Neuronal stem cell (in vitro differentiated cells): Measurements from ENCODE around the gene THAP5.
"Not testable (repeated sequence)": the region's sequence is repeated elsewhere in the genome, so short reads cannot be mapped to it uniquely, and the experiment has no call there.

ENCODE experiments used
- DNase-seq: peaks from one replicate; pipeline ENCODE4 v3.0.0-alpha.2; 2013; ENCODE audit warnings: low spot score
- H2AFZ ChIP-seq: one replicate; pipeline ENCODE4 v1.6.1; 2013; ENCODE audit warnings: mild to moderate bottlenecking, low read length, inconsistent platforms
- H2AK5ac ChIP-seq: 2 replicates; pipeline ENCODE4 v1.6.1; 2013; ENCODE audit warnings: low read depth, mild to moderate bottlenecking, inconsistent platforms, low read length, moderate library complexity, mixed read lengths
- H2BK120ac ChIP-seq: 2 replicates; pipeline ENCODE4 v1.6.1; 2013; ENCODE audit warnings: low read depth, mild to moderate bottlenecking, inconsistent platforms, low read length, moderate library complexity, mixed read lengths
- H2BK12ac ChIP-seq: one replicate; pipeline ENCODE4 v1.6.1; 2013; ENCODE audit warnings: low read length, inconsistent platforms
- H2BK15ac ChIP-seq: 2 replicates; pipeline ENCODE4 v1.6.1; 2013; ENCODE audit warnings: mild to moderate bottlenecking, low read length, inconsistent platforms, mixed read lengths
- H2BK5ac ChIP-seq: one replicate; pipeline ENCODE4 v1.6.1; 2013; ENCODE audit warnings: inconsistent platforms, mild to moderate bottlenecking, low read length, moderate library complexity
- H3K14ac ChIP-seq: one replicate; pipeline ENCODE4 v1.6.1; 2013; ENCODE audit warnings: low read length, inconsistent platforms
- H3K18ac ChIP-seq: 2 replicates; pipeline ENCODE4 v1.6.1; 2013; ENCODE audit warnings: low read length, inconsistent platforms
- H3K23ac ChIP-seq: 2 replicates; pipeline ENCODE4 v1.6.1; 2013; ENCODE audit warnings: low read depth, mild to moderate bottlenecking, mixed read lengths, low read length, inconsistent platforms; ENCODE audit not compliant: poor library complexity
- H3K27ac ChIP-seq: replicated peaks from 3 replicates; pipeline ENCODE4 v1.5.1; 2013; ENCODE audit warnings: low read length, inconsistent platforms
- H3K27me3 ChIP-seq, 3 experiments: 2 replicates each; pipeline ENCODE4 v1.6.1; 2013; ENCODE audit warnings: low read length in 3 of 3, mild to moderate bottlenecking in 2 of 3, inconsistent platforms in 1 of 3, low read depth in 1 of 3, mixed read lengths in 1 of 3, moderate library complexity in 1 of 3; ENCODE audit not compliant: control insufficient read depth in 3 of 3, insufficient read depth in 3 of 3
- H3K36me3 ChIP-seq, 2 donors: replicated peaks in 1 of 2; 2 replicates each; pipeline ENCODE4 v1.6.1; 2013; ENCODE audit warnings: low read length in 2 of 2; ENCODE audit not compliant: control insufficient read depth in 2 of 2, insufficient read depth in 2 of 2
- H3K4ac ChIP-seq: 2 replicates; pipeline ENCODE4 v1.6.1; 2013; ENCODE audit warnings: inconsistent platforms, mild to moderate bottlenecking, low read length, moderate library complexity
- H3K4me1 ChIP-seq, 2 donors: 1 replicate in 1 of 2; 2 replicates in 1 of 2; pipeline ENCODE4 v1.6.1; 2013; ENCODE audit warnings: low read length in 2 of 2, low read depth in 1 of 2; ENCODE audit not compliant: control insufficient read depth in 2 of 2, insufficient read depth in 1 of 2
- H3K4me2 ChIP-seq: one replicate; pipeline ENCODE4 v1.6.1; 2013; ENCODE audit warnings: mild to moderate bottlenecking, low read length, inconsistent platforms; ENCODE audit not compliant: insufficient read depth, poor library complexity, severe bottlenecking
- H3K4me3 ChIP-seq, 2 donors: 2 replicates each; pipeline ENCODE4 v1.5.1; 2013; ENCODE audit warnings: low read length in 2 of 2, mild to moderate bottlenecking in 2 of 2, inconsistent platforms in 1 of 2, moderate library complexity in 1 of 2
- H3K79me1 ChIP-seq: one replicate; pipeline ENCODE4 v1.6.1; 2013; ENCODE audit warnings: low read depth, mild to moderate bottlenecking, inconsistent platforms, low read length, moderate library complexity
- H3K9ac ChIP-seq: one replicate; pipeline ENCODE4 v1.6.1; 2013; ENCODE audit warnings: mild to moderate bottlenecking, low read depth, low read length, inconsistent platforms; ENCODE audit not compliant: poor library complexity
- H3K9me3 ChIP-seq, 2 donors: replicated peaks in 1 of 2; 2 replicates each; pipeline versions ENCODE3 to v1.6.1; 2013; ENCODE audit warnings: low read length in 2 of 2, mild to moderate bottlenecking in 2 of 2, inconsistent platforms in 1 of 2, low read depth in 1 of 2, mixed read lengths in 1 of 2, moderate library complexity in 1 of 2; ENCODE audit not compliant: control insufficient read depth in 2 of 2, insufficient read depth in 1 of 2
- H4K8ac ChIP-seq: one replicate; pipeline ENCODE4 v1.6.1; 2013; ENCODE audit warnings: low read depth, mild to moderate bottlenecking, inconsistent platforms, low read length, moderate library complexity
- H4K91ac ChIP-seq: one replicate; pipeline ENCODE4 v1.6.1; 2013; ENCODE audit warnings: low read length, low read depth, mild to moderate bottlenecking, inconsistent platforms; ENCODE audit not compliant: poor library complexity
- WGBS, 2 donors: extraction: QIAGEN DNeasy Blood & Tissue Kit; methylation state at CpG; one replicate each; pipeline ENCODE4 v1.1.7; 2013; ENCODE audit warnings: missing lambda C conversion rate in 2 of 2, mixed read lengths in 1 of 2; ENCODE audit not compliant: insufficient read length in 2 of 2, insufficient replicate concordance in 1 of 2; ENCODE audit errors: extremely low coverage in 2 of 2; 5-methylcytosine and 5-hydroxymethylcytosine counted together

Gene THAP5

DNA sequence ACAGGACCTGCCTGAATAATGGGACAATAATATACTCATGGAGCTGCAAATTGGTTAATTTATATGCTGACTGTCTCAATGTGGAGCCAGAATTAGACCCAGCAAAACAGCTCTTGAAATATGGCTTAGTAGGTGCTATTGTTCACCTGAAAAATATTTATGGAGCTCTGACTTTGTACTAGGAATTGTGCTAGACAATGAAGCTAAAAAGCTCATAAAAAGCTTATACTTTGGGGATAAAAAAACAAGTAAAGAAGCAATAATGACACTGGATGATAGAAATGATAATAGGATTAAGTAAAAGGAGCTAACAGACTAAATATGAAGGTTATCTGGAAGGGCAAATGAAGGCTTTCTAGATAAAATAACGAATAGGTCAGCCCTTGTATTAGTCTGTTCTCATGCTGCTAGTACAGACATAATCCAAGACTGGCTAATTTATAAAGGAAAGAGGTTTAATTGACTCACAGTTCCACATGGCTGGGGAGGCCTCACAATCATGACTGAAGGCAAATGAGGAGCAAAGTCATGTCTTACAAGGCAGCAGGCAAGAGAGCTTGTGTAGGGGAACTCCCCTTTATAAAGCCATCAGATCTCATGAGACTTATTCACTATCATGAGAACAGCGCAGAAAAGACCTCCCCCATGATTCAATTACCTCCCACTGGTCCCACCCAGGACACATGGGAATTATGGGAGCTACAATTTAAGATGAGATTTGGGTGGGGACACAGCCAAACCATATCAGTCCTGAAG lies 21.2 kb downstream of the THAP5 start:
- WGBS, 2 donors, result no CpG with 5 or more reads among the region's 2 CpGs

DNA sequence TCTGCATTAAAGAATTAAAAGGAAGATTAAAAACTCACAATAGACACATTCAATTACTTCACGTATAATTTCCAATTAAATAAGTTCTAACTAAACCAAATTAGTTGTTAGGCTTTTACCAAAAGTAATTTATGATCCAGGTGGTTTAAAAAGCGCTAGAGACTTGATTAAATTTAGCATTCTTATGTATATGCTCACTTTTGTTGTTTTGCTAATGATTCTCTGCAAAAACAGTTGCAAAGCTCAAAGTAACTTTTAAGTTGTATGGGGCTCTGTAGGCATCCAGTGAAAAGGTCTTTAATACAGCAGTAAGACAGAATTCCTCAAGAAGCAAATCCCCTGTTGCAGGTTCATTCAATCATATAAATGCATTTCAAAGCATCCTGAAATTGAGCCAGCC lies 28.0 kb downstream of the THAP5 start:
- Histone ChIP-seq H2AFZ (no peak overlapping the region), H3K36me3 (no peaks in the 10 kb centered on the region), H2BK12ac (no peak overlapping the region), H2AK5ac (no peak overlapping the region), H3K14ac (no peak overlapping the region), H3K4me2 (no peak overlapping the region), H3K18ac (no peak overlapping the region), H3K9me3 (no peaks in the 10 kb centered on the region), H3K4me3 (no peak overlapping the region), H4K91ac (no peak overlapping the region), H3K27ac (no peak overlapping the region), H2BK120ac (no peak overlapping the region), H3K4ac (no peak overlapping the region), H3K79me1 (no peaks in the 10 kb centered on the region), H3K23ac (no peak overlapping the region), H4K8ac (no peak overlapping the region), H3K4me1 (no peaks in the 10 kb centered on the region), H2BK5ac (no peak overlapping the region), H3K9ac (no peak overlapping the region), H3K27me3 (no peaks in the 10 kb centered on the region), H2BK15ac (no peak overlapping the region)
- DNase-seq, result no peak
- no CpG with 5 or more reads among the region's 2 CpGs for WGBS, 2 donors

More for the DNA sequence above, 21.2 kb downstream of the THAP5 start:
- H2AK5ac ChIP-seq, H3K4ac ChIP-seq, H3K9me3 ChIP-seq, H3K27me3 ChIP-seq, H3K4me2 ChIP-seq, H3K4me1 ChIP-seq, H3K79me1 ChIP-seq, H4K91ac ChIP-seq, H3K36me3 ChIP-seq, H3K9ac ChIP-seq, H3K4me3 ChIP-seq, H3K18ac ChIP-seq, H2BK12ac ChIP-seq, H3K14ac ChIP-seq, H2BK5ac ChIP-seq, H2AFZ ChIP-seq, H2BK15ac ChIP-seq, H3K23ac ChIP-seq, H2BK120ac ChIP-seq, H4K8ac ChIP-seq, DNase-seq, H3K27ac ChIP-seq: not testable (repeated sequence)

DNA sequence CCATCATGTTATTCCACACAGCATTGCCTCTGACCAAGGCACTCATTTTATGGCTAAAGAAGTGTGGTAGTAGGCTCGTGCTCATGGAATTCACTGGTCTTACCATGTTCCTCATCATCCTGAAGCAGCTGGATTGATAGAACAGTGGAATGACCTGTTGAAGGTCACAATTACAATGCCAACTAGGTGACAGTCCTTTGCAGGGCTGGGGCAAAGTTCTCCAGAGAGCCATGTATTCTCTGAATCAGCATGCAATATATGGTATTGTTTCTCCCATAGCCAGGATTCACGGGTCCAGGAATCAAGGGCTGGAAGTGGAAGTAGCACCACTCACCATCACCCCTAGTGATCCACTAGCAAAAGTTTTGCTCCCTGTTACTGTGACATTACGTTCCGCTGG lies 30.8 kb downstream of the THAP5 start:
- H2AK5ac ChIP-seq, H2AFZ ChIP-seq, H2BK12ac ChIP-seq, H3K23ac ChIP-seq, H2BK5ac ChIP-seq, H3K36me3 ChIP-seq, H3K79me1 ChIP-seq, H3K4me1 ChIP-seq, DNase-seq, H3K18ac ChIP-seq, H4K91ac ChIP-seq, H3K27ac ChIP-seq, H3K9me3 ChIP-seq, H4K8ac ChIP-seq, H3K27me3 ChIP-seq, H3K4ac ChIP-seq, H2BK15ac ChIP-seq, H2BK120ac ChIP-seq, H3K4me3 ChIP-seq, H3K14ac ChIP-seq, H3K9ac ChIP-seq, H3K4me2 ChIP-seq: not testable (repeated sequence)
- WGBS, 2 donors, result no CpG with 5 or more reads among the region's 4 CpGs

DNA sequence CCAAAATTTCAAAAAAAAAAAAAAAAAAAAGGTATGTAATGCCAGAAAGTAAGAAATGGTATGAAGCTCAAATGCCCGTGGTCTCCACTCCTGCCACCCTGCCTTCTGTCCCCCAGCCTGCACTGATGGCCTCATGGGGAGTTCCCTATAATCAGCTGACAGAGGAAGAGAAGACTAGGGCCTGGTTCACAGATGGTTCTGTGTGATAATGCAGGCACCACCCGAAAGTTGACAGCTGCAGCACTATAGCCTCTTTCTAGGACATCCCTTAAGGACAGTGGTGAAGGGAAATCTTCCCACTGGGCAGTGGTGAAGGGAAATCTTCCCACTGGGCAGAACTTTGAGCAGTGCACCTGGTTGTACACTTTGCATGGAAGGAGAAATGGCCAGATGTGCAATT lies 31.3 kb downstream of the THAP5 start:
- not testable (repeated sequence) for H2BK120ac ChIP-seq, H3K27ac ChIP-seq, H3K4me1 ChIP-seq, DNase-seq, H3K4me3 ChIP-seq, H2BK15ac ChIP-seq, H2BK12ac ChIP-seq, H4K91ac ChIP-seq, H4K8ac ChIP-seq, H3K4me2 ChIP-seq, H3K18ac ChIP-seq, H3K36me3 ChIP-seq, H3K14ac ChIP-seq, H2AK5ac ChIP-seq, H3K9me3 ChIP-seq, H3K79me1 ChIP-seq, H3K9ac ChIP-seq, H2BK5ac ChIP-seq, H2AFZ ChIP-seq, H3K27me3 ChIP-seq, H3K4ac ChIP-seq, H3K23ac ChIP-seq
- WGBS, 2 donors, result no CpG with 5 or more reads among the region's 2 CpGs
